ENCODE measurements around the gene MYMK. TPM values are rescaled to one million over a fixed set of nuclear protein-coding genes. Genes with fewer than 3 reads are reported as not detected.

MYMK gene
- total and polyA plus RNA-seq, 2 of the 13 experiments (the other 11 are each of a cell fraction or from before 2014, with no cell fraction given): not detected

- TF ChIP-seq PRPF4 (IDR thresholded peaks at IDR 0.05; ENCODE audit: low read depth, low read length, poor library complexity, severe bottlenecking) (no peak), HINFP (CRISPR knock-in tag; IDR thresholded peaks at IDR 0.05; ENCODE audit: low read depth) (no peak), ISX (CRISPR knock-in tag; conservative IDR thresholded peaks at IDR 0.05) (no peak), ZBTB43 (CRISPR knock-in tag; conservative IDR thresholded peaks at IDR 0.05) (no peak), CBX1 (IDR thresholded peaks at IDR 0.05; ENCODE audit: low read depth) (no peak), ZNF879 (CRISPR knock-in tag; IDR thresholded peaks at IDR 0.05) (no peak), SIN3A (IDR thresholded peaks at IDR 0.05; ENCODE audit: borderline replicate concordance, low read depth, low read length) (no peak), ZNF101 (CRISPR knock-in tag; IDR thresholded peaks at IDR 0.05; ENCODE audit: borderline replicate concordance, low read depth) (no peak), ZNF10 (CRISPR knock-in tag; IDR thresholded peaks at IDR 0.05; ENCODE audit: borderline replicate concordance, low read depth) (no peak), TCF12 (IDR thresholded peaks at IDR 0.05) (no peak), TCF12 (CRISPR knock-in tag; IDR thresholded peaks at IDR 0.05) (no peak), ZFAT (CRISPR knock-in tag; conservative IDR thresholded peaks at IDR 0.05) (no peak), TBP (CRISPR knock-in tag; IDR thresholded peaks at IDR 0.05) (no peak), IKZF5 (CRISPR knock-in tag; IDR thresholded peaks at IDR 0.05) (no peak), ZNF703 (CRISPR knock-in tag; IDR thresholded peaks at IDR 0.05; ENCODE audit: borderline replicate concordance) (no peak), HIVEP1 (CRISPR knock-in tag; IDR thresholded peaks at IDR 0.05) (no peak), AHR (CRISPR knock-in tag; IDR thresholded peaks at IDR 0.05) (no peak), MBNL3 (CRISPR knock-in tag; conservative IDR thresholded peaks at IDR 0.05) (no peak), PITX1 (CRISPR knock-in tag; IDR thresholded peaks at IDR 0.05) (no peak), SALL1 (CRISPR knock-in tag; IDR thresholded peaks at IDR 0.05) (peak; percentile 33; the same call in 1 of the 2 replicates), SRF (IDR thresholded peaks at IDR 0.05; ENCODE audit: low read depth, low read length) (no peak), ZNF530 (CRISPR knock-in tag; IDR thresholded peaks at IDR 0.05; ENCODE audit: low read depth) (no peak), IRX3 (CRISPR knock-in tag; IDR thresholded peaks at IDR 0.05; ENCODE audit: borderline replicate concordance, low read depth) (no peak), HOXA3 (CRISPR knock-in tag; IDR thresholded peaks at IDR 0.05) (no peak), ZNF512B (CRISPR knock-in tag; IDR thresholded peaks at IDR 0.05; ENCODE audit: borderline replicate concordance) (no peak)
Observed at GRCh38 chr9:133477992-133478850, 46.5 kb downstream of the MYMK start (continued).
